ENCODE data around the gene CACNA2D2.

The CACNA2D2 gene

GRCh38 chr3:50380405-50381085, 122.9 kb downstream of the CACNA2D2 start:
- TF ChIP-seq, protein P1, sequence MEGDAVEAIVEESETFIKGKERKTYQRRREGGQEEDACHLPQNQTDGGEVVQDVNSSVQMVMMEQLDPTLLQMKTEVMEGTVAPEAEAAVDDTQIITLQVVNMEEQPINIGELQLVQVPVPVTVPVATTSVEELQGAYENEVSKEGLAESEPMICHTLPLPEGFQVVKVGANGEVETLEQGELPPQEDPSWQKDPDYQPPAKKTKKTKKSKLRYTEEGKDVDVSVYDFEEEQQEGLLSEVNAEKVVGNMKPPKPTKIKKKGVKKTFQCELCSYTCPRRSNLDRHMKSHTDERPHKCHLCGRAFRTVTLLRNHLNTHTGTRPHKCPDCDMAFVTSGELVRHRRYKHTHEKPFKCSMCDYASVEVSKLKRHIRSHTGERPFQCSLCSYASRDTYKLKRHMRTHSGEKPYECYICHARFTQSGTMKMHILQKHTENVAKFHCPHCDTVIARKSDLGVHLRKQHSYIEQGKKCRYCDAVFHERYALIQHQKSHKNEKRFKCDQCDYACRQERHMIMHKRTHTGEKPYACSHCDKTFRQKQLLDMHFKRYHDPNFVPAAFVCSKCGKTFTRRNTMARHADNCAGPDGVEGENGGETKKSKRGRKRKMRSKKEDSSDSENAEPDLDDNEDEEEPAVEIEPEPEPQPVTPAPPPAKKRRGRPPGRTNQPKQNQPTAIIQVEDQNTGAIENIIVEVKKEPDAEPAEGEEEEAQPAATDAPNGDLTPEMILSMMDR (IDR thresholded peaks at IDR 0.05; ENCODE audit: low read depth, low read length) = no peak
- H3K4me3 ChIP-seq (ENCODE audit: low read depth, low read length) = no peak overlapping the region
- no peak for DNase-seq (ENCODE audit: low read depth, low spot score)
- in situ Hi-C loops (cut with HindIII; ENCODE audit: low sequenced_read_pairs) = no loop called here

DNA sequence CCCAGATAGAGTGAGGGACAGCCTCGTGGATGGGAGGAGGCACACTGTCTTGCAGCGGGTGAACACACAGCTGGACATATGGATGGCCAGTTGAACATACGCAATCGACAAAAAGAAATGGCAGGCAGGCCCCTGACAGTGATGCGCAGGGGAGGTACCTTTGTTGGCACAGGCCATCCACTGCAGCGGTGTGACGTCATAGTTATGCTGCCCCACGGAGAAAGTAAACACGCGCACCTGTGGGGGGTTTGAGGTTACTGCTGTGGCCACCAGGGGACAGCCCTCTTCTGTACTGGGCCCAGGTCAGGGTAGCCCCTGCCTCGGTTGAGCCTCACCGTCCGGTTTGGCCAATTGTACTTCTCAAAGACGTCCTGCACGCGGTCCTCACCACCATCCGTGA, 124.7 kb downstream of the CACNA2D2 start:
- DNase-seq (ENCODE audit: low read depth, low spot score) = no peak
- H3K4me3 ChIP-seq (ENCODE audit: low read depth, low read length) = no peak overlapping the region
- TF ChIP-seq, protein P1 (IDR thresholded peaks at IDR 0.05; ENCODE audit: low read depth, low read length) = no peak
- in situ Hi-C loops (cut with HindIII; ENCODE audit: low sequenced_read_pairs) = no loop called here

- no peak for DNase-seq (ENCODE audit: low read depth, low spot score)
- TF ChIP-seq, protein P1 (IDR thresholded peaks at IDR 0.05; ENCODE audit: low read depth, low read length) = no peak
Observed at GRCh38 chr3:50378024-50378423, 125.4 kb downstream of the CACNA2D2 start.

GRCh38 chr3:50375258-50375931, 128.0 kb downstream of the CACNA2D2 start:
- TF ChIP-seq, protein P1 (IDR thresholded peaks at IDR 0.05; ENCODE audit: low read depth, low read length) = peak; percentile 12
- no peak for DNase-seq (ENCODE audit: low read depth, low spot score)
- in situ Hi-C loops (cut with HindIII; ENCODE audit: low sequenced_read_pairs) = no loop called here
- H3K4me3 ChIP-seq (ENCODE audit: low read depth, low read length) = no peak overlapping the region

More at GRCh38 chr3:50378024-50378423, 125.4 kb downstream of the CACNA2D2 start:
- H3K4me3 ChIP-seq (ENCODE audit: low read depth, low read length) = no peak overlapping the region
- in situ Hi-C loops (cut with HindIII; ENCODE audit: low sequenced_read_pairs) = no loop called here

- TF ChIP-seq, protein P1 (IDR thresholded peaks at IDR 0.05; ENCODE audit: low read depth, low read length) = no peak
- no peak for DNase-seq (ENCODE audit: low read depth, low spot score)
- in situ Hi-C loops (cut with HindIII; ENCODE audit: low sequenced_read_pairs) = no loop called here
- no peak overlapping the region for H3K4me3 ChIP-seq (ENCODE audit: low read depth, low read length)
Observed at GRCh38 chr3:50374363-50375257, 128.8 kb downstream of the CACNA2D2 start.

All from astrocyte of the spinal cord (primary cell).